Activated T-helper 1 cell treated with anti-CD3 and anti-CD28 coated beads, Interleukin-12 subunit alpha, Interleukin-12 subunit beta, Interleukin-2, Interleukin-4 antibody, amounts not matched to agents 30 ng/mL and 10 ng/mL and 1 ng/mL, durations not matched to agents 14 hours and 24 hours and 36 hours (primary cell): ENCODE measurements around the gene MAP4K3. TPM values are rescaled to one million over a fixed set of nuclear protein-coding genes. Genes with fewer than 3 reads are reported as not detected.
A peak's percentile ranks its signal among the peaks of the same experiment; 100 is the strongest.

ENCODE experiments used
- DNase-seq: peaks from one replicate; pipeline ENCODE4 v3.0.0; 2021; ENCODE audit warnings: low spot score
- H3K27ac Mint-ChIP-seq: one replicate; pipeline ENCODE4 v1.8.0; 2021; ENCODE audit warnings: mild to moderate bottlenecking, mixed read lengths
- H3K27me3 Mint-ChIP-seq: one replicate; pipeline ENCODE4 v1.8.0; 2022; ENCODE audit warnings: mild to moderate bottlenecking, moderate library complexity, mixed read lengths; ENCODE audit not compliant: insufficient read depth
- H3K36me3 Mint-ChIP-seq: one replicate; pipeline ENCODE4 v1.8.0; 2021; ENCODE audit warnings: low read depth, mixed read lengths
- H3K4me1 Mint-ChIP-seq: one replicate; pipeline ENCODE4 v1.8.0; 2021; ENCODE audit warnings: low read depth, mixed read lengths
- H3K4me3 Mint-ChIP-seq: one replicate; pipeline ENCODE4 v1.8.0; 2021; ENCODE audit warnings: mild to moderate bottlenecking, moderate library complexity, mixed read lengths
- H3K9me3 Mint-ChIP-seq: one replicate; pipeline ENCODE4 v1.8.0; 2021; ENCODE audit warnings: mixed read lengths
- intact Hi-C: fragments of 100-400 bp; cut with micrococcal nuclease; formaldehyde crosslinking; loops from one replicate; pipeline ENCODE4 v1.15.1; 2024
- total RNA-seq: library from RNA; stranded (reverse); gene quantifications from 2 replicates; pipeline ENCODE4 v1.2.3, GENCODE V29; 2022

Gene MAP4K3
- total RNA-seq, 1 donor from 2014 or later, result 24.1 TPM

DNA sequence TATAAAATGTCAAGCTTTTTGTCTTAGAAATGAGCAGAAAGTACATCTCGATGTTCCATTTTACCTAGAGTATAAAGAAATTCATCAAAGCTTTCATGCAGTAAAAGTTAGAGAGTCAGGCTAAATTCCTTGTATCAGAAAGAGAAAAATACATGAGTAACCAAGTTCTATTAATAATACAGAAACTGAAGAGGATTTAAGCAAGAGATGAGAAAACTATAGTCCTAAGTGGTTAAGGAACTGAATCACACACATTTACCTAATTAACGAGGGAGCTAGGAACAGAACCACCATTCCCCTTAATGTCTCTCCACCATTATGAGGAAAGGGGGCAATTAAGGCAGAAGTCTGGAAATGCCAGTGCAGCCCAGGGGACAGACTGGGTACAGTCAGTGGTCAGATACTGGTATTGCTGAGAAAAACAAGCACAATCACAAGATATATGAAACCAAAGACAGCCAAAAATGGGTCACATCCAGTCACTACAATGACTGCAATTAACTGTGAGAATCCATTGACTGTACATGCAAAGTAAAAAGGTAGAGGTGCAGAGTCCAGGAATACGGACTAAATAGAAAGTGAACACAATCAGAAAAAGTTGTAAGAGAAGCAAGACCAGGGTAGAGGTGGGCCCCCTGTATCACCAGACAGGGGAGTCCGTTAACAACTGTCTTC lies 23.9 kb downstream of the MAP4K3 start:
- DNase-seq, result no peak
- Mint-ChIP-seq H3K27me3 (no peaks in the 10 kb centered on the region), H3K27ac (no peak overlapping the region), H3K4me3 (no peak overlapping the region), H3K36me3 (no peaks in the 10 kb centered on the region), H3K9me3 (no peaks in the 10 kb centered on the region), H3K4me1 (peaks cover 29% of the 10 kb centered on the region)
- intact Hi-C loops, result no loop called here

DNA sequence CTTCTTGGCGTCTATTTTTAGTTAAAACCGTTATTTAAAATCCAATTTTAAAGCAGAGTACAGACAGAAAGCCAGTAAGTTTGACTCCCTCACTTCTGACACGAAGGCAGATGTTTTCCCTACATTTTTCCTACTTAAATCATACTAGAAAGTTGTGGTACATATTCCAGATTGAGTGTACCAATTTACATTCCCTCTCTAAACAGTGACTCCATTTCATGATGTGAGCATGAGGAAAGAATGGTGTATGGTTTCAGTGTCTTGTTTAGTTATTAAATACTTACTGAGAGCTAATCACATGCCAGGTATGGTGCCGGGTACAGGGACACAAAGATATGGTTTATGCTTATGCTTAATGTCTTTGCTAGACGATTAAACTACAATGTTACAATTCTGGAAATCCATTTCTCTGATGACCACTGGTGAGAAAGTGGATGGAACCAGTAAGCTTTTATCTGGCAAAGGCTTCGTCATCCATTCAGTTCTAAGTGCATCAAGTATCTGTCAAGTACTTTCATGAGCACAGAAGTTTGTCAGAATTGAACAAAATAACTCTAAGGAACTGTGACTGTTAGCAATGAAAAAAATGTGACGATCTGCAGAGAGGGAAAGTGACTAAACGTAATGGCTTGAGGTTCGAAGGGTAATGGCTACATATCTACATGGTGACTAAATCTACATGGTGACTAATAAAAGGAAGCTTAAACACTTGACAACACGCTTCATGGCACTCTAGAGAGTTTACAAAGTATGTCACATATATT lies 25.7 kb downstream of the MAP4K3 start:
- Mint-ChIP-seq H3K27ac (no peak overlapping the region), H3K4me1 (peaks cover 33% of the 10 kb centered on the region)

DNA sequence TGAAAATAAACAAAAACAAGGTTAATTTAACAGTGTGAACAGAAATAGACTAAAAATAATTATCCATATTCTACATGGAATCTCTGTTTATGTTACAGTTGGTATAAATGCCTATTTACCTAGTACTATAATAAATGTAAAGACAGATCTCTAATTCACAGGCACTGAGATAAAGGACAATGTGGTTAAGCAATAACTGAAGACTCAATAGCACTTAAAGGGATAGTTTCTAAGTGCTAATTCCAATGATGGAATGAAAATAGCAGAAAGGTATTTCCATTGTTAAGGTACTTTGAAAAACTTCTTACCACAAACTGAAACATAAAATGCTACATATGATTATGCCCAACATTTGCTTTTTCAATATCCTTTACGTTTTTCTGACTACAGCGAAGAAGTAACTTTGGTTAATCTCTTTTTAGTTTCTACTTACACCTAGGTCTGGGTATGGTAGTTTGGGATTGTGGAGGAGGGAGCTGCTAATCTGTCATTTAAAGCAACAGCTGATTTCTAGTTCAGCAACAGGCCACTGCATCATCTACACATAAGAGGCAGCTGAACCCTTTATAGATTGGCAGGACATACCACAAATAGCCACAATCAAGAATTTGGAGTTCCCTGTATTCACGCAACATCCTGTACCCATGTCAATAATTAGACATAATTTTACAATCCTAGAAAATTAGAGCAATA lies 27.2 kb downstream of the MAP4K3 start:
- Mint-ChIP-seq H3K4me3 (no peak overlapping the region), H3K9me3 (no peaks in the 10 kb centered on the region), H3K36me3 (peaks cover 2% of the 10 kb centered on the region), H3K27ac (no peak overlapping the region), H3K4me1 (peaks cover 39% of the 10 kb centered on the region), H3K27me3 (no peaks in the 10 kb centered on the region)
- DNase-seq, result no peak
- intact Hi-C loops, result no loop called here

More for the DNA sequence above, 25.7 kb downstream of the MAP4K3 start:
- Mint-ChIP-seq H3K27me3 (no peaks in the 10 kb centered on the region), H3K36me3 (no peaks in the 10 kb centered on the region), H3K9me3 (no peaks in the 10 kb centered on the region), H3K4me3 (no peak overlapping the region)
- DNase-seq, result no peak
- intact Hi-C loops, result no loop called here

DNA sequence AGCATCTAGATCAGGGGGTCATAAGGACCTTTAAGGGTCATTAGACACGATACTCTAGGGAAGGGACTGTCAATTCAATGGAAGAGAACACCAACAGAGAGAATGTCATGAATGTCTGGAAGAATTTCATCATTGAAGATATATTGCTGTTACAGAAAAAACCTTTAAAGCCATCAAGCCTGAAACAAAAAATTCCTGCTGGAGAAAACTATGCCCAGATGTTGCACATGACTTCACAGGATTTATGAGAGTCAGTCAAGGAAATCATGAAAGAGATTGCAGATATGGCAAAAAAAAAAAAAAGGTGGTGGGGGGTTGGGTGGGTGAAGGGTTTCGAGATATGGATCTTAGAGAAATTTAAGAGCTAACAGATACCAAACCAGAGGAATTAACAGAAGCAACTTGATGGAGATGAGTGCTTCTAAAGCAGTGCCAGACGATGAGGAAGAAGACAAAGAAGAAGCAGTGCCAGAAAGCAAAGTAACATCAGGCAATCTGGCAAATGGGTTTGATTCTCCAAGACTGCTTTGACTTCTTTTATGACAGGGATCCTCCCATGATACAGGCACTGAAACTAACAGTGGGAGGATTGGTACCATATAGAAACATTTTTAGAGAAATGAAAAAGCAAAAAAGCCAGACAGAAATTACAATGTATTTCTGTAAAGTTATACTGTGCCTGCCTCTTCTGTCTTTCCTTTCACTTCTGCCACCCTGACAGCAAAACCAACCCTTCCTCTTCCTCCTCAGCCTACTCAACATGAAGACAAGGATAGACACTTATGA lies 28.5 kb downstream of the MAP4K3 start:
- Mint-ChIP-seq H3K4me1 (peaks cover 39% of the 10 kb centered on the region), H3K4me3 (no peak overlapping the region), H3K27ac (peak overlapping the region; percentile 54)

GRCh38 chr2:39407516-39408296 lies 29.4 kb downstream of the MAP4K3 start:
- DNase-seq, result no peak
- intact Hi-C loops, result loop anchor here (1.0 kb wide), 2 partner anchors 30 to 85 kb away; no protein-coding TSS in a partner anchor
- Mint-ChIP-seq H3K4me1 (peaks cover 38% of the 10 kb centered on the region), H3K27me3 (no peaks in the 10 kb centered on the region), H3K4me3 (no peak overlapping the region), H3K27ac (no peak overlapping the region), H3K36me3 (peaks cover 5% of the 10 kb centered on the region), H3K9me3 (no peaks in the 10 kb centered on the region)

More for the DNA sequence above, 28.5 kb downstream of the MAP4K3 start:
- Mint-ChIP-seq H3K9me3 (no peaks in the 10 kb centered on the region), H3K36me3 (peaks cover 4% of the 10 kb centered on the region), H3K27me3 (no peaks in the 10 kb centered on the region)
- intact Hi-C loops, result loop anchor here (1.0 kb wide), 2 partner anchors 31 to 84 kb away; no protein-coding TSS in a partner anchor
- no peak for DNase-seq

DNA sequence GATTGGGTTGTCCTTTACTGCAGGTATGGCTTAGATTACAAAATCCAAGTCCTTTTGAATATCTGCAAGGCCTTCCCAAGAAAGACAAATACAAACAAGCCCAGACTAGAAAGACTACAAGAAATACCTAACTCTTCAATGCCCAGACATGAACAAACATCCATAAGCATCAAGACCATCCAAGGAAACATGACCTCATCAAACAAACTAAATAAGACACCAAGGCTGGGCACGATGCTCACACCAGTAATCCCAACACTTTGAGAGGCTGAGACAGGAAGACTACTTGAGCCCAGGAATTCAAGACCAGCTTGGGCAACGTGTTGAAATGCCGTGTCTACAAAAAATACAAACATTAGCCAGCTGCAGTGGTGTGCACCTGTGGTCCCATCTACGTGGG lies 31.7 kb downstream of the MAP4K3 start:
- DNase-seq, result no peak
- Mint-ChIP-seq H3K9me3 (no peaks in the 10 kb centered on the region), H3K4me1 (peaks cover 49% of the 10 kb centered on the region), H3K36me3 (peaks cover 5% of the 10 kb centered on the region), H3K27ac (no peak overlapping the region), H3K27me3 (no peaks in the 10 kb centered on the region), H3K4me3 (no peak overlapping the region)
- intact Hi-C loops, result no loop called here

DNA sequence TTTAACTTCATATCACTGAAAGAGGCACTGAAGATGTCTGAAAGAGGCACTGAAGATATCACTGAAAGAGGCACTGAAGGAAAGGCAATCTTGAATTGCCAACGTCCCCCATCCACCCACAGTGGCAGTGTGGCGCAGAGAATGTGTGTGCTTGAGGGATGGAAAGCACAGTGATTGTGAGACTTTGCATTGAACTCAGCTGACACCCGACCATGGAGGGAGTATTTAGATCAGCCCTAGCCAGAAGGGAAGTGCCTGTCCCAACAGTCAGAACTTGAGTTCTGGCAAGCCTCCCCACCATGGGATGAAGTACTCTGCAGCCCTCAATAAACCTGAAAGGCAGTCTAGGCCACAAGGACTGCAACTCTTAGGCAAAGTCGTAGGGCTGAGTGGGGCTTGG lies 33.8 kb downstream of the MAP4K3 start:
- Mint-ChIP-seq H3K4me3 (no peak overlapping the region), H3K36me3 (peaks cover 5% of the 10 kb centered on the region), H3K27ac (no peak overlapping the region), H3K27me3 (no peaks in the 10 kb centered on the region), H3K4me1 (peaks cover 32% of the 10 kb centered on the region), H3K9me3 (no peaks in the 10 kb centered on the region)
- DNase-seq, result no peak
- intact Hi-C loops, result no loop called here

- no peak for DNase-seq
- Mint-ChIP-seq H3K27ac (no peak overlapping the region), H3K4me3 (no peak overlapping the region), H3K9me3 (no peaks in the 10 kb centered on the region), H3K27me3 (no peaks in the 10 kb centered on the region), H3K4me1 (peaks cover 27% of the 10 kb centered on the region), H3K36me3 (peaks cover 5% of the 10 kb centered on the region)
- intact Hi-C loops, result no loop called here
Measured at GRCh38 chr2:39401319-39401718, 35.8 kb downstream of the MAP4K3 start.

DNA sequence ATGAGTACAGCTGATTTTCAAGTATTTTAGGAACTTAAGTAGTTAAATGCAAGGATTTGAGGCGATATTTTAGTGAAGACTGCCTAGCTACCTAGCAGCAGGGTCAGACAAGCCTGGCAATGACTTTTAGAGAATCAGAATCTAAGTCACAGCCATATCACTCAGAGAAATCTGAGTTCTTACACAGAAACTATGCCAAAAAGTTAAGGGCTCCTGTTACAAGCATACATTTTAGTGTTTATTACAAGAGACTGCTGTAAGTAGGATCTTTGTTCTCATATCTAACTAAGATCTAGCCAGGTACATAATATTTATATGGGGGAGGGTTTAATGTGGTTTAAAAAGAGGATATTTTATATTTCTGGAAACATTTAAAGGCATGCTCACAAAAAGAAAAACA lies 37.5 kb downstream of the MAP4K3 start:
- Mint-ChIP-seq H3K27me3 (no peaks in the 10 kb centered on the region), H3K4me1 (peaks cover 22% of the 10 kb centered on the region)

DNA sequence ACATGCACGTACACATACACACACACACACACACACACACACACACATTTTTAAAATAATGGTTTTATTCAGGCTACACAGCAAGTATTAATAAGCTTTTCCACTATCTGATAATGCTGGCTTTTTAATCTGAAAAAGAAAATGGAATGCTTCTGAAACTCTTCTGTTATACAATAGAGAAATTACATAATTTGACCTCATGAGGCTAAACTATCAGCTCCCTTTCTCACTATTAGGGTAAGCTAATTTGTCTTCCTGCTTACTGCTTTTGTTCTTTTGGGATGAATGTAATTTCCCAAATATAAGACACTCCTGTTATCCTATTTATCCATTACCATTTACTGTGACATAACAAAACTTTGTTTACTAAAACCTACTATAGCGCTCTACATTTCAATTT lies 41.8 kb downstream of the MAP4K3 start:
- intact Hi-C loops, result no loop called here
- DNase-seq, result no peak
- Mint-ChIP-seq H3K36me3 (peaks cover 1% of the 10 kb centered on the region), H3K9me3 (no peaks in the 10 kb centered on the region), H3K4me3 (no peak overlapping the region), H3K4me1 (peaks cover 10% of the 10 kb centered on the region), H3K27me3 (no peaks in the 10 kb centered on the region), H3K27ac (no peak overlapping the region)

More for the DNA sequence above, 37.5 kb downstream of the MAP4K3 start:
- intact Hi-C loops, result no loop called here
- no peak overlapping the region for H3K27ac Mint-ChIP-seq
- no peak for DNase-seq
- no peaks in the 10 kb centered on the region for H3K9me3 Mint-ChIP-seq
- H3K36me3 Mint-ChIP-seq, result peaks cover 3% of the 10 kb centered on the region
- no peak overlapping the region for H3K4me3 Mint-ChIP-seq

GRCh38 chr2:39394516-39394961 lies 42.5 kb downstream of the MAP4K3 start:
- DNase-seq, result no peak

DNA sequence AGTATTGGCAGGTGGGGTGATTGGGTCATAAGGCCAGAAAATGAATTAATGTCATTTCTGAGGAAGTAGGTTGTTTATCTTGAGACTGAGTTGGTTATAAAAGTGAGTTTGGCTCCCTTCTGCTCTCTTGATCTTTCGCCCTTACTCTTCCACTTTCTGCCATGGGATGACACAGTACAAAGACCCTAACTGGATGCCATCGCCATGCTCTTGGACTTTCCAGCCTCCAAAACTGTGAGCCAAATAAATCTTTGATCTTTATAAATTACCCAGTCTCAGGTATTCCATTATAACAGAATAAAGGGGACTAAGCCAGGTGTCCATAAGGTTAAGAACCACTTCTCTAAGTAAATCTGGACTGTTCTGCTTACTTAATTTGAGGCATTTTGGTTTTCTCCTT lies 44.4 kb downstream of the MAP4K3 start:
- DNase-seq, result no peak
- Mint-ChIP-seq H3K36me3 (peaks cover 3% of the 10 kb centered on the region), H3K4me1 (peaks cover 20% of the 10 kb centered on the region), H3K9me3 (no peaks in the 10 kb centered on the region), H3K27me3 (peaks cover 3% of the 10 kb centered on the region), H3K4me3 (no peak overlapping the region), H3K27ac (no peak overlapping the region)
- intact Hi-C loops, result no loop called here

More at GRCh38 chr2:39394516-39394961, 42.5 kb downstream of the MAP4K3 start:
- H3K4me1 Mint-ChIP-seq, result peaks cover 13% of the 10 kb centered on the region
- intact Hi-C loops, result no loop called here
- H3K27ac Mint-ChIP-seq, result no peak overlapping the region
- H3K27me3 Mint-ChIP-seq, result no peaks in the 10 kb centered on the region
- no peak overlapping the region for H3K4me3 Mint-ChIP-seq
- peaks cover 1% of the 10 kb centered on the region for H3K36me3 Mint-ChIP-seq
- H3K9me3 Mint-ChIP-seq, result no peaks in the 10 kb centered on the region
